ENCODE measurements around the gene TRIM63. TPM values are rescaled to one million over a fixed set of nuclear protein-coding genes. Genes with fewer than 3 reads are reported as not detected.

The TRIM63 gene
- total RNA-seq, 1 donor from 2014 or later: not detected

DNA sequence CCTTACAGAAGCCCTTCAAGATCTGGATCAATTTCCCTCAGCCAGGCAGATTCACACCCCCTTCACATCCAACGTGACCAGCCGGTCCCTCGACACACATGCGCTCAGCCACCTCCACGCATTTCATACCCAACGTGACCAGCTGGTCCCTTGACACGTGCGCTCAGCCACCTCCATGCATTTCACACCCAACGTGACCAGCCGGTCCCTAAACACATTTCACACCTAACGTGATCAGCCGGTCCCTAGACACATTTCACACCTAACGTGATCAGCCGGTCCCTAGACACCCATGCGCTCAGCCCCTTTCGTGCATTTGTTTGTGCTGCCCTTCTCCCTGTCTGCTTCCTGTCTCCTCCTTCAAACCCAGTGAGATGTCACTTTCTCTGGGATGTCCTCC is 60.7 kb downstream of the TRIM63 start:
- DNase-seq (ENCODE audit: extremely low spot score, unreplicated experiment): no peak
- Mint-ChIP-seq H3K4me3 (ENCODE audit: unreplicated experiment) (no peak overlapping the region), H3K27me3 (ENCODE audit: unreplicated experiment) (peaks cover 3% of the 10 kb centered on the region), H3K36me3 (ENCODE audit: unreplicated experiment) (no peaks in the 10 kb centered on the region), H3K9me3 (ENCODE audit: unreplicated experiment) (no peaks in the 10 kb centered on the region), H3K4me1 (ENCODE audit: unreplicated experiment) (no peaks in the 10 kb centered on the region), H3K27ac (ENCODE audit: unreplicated experiment) (no peak overlapping the region)
- TF ChIP-seq, protein P1, sequence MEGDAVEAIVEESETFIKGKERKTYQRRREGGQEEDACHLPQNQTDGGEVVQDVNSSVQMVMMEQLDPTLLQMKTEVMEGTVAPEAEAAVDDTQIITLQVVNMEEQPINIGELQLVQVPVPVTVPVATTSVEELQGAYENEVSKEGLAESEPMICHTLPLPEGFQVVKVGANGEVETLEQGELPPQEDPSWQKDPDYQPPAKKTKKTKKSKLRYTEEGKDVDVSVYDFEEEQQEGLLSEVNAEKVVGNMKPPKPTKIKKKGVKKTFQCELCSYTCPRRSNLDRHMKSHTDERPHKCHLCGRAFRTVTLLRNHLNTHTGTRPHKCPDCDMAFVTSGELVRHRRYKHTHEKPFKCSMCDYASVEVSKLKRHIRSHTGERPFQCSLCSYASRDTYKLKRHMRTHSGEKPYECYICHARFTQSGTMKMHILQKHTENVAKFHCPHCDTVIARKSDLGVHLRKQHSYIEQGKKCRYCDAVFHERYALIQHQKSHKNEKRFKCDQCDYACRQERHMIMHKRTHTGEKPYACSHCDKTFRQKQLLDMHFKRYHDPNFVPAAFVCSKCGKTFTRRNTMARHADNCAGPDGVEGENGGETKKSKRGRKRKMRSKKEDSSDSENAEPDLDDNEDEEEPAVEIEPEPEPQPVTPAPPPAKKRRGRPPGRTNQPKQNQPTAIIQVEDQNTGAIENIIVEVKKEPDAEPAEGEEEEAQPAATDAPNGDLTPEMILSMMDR (IDR thresholded peaks at IDR 0.05): no peak

DNA sequence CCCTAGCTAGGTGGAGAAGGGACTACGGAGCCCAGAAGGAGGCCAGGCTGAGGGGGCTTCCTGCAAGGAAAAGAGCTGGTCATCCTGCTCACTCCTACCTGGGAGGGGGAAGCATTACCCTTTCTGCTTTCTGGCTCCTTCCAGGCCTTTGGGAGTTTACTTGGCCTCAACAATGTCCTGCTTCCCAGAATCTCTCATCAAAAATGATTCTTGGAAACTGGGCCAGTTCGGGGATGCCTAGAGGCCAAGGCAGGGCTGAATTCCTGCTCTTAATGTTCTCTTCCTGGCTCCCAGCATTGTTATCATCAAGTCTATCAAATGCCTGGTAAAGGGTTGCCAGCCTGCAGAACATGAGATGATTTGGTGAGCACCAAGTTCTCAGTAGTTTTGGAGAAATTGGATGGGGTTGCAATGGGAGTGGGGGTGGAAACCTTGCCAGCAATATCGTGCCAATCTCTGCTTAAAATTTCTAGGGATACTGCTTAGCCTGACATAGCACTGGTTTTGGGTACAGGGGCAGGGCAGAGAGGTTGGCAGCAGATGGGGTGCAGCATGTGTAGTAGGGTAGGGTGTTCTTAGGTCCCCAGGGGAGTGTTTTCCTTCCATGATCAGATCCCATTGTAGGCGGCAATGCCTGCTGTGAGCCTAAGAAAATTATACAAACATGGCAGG is 61.9 kb downstream of the TRIM63 start:
- H3K27me3 Mint-ChIP-seq (ENCODE audit: unreplicated experiment): peaks cover 3% of the 10 kb centered on the region
- no peaks in the 10 kb centered on the region for H3K4me1 Mint-ChIP-seq (ENCODE audit: unreplicated experiment)
- TF ChIP-seq, protein P1 (IDR thresholded peaks at IDR 0.05): no peak
- H3K27ac Mint-ChIP-seq (ENCODE audit: unreplicated experiment): no peak overlapping the region
- H3K36me3 Mint-ChIP-seq (ENCODE audit: unreplicated experiment): no peaks in the 10 kb centered on the region
- H3K9me3 Mint-ChIP-seq (ENCODE audit: unreplicated experiment): no peaks in the 10 kb centered on the region
- DNase-seq (ENCODE audit: extremely low spot score, unreplicated experiment): no peak
- H3K4me3 Mint-ChIP-seq (ENCODE audit: unreplicated experiment): no peak overlapping the region

DNA sequence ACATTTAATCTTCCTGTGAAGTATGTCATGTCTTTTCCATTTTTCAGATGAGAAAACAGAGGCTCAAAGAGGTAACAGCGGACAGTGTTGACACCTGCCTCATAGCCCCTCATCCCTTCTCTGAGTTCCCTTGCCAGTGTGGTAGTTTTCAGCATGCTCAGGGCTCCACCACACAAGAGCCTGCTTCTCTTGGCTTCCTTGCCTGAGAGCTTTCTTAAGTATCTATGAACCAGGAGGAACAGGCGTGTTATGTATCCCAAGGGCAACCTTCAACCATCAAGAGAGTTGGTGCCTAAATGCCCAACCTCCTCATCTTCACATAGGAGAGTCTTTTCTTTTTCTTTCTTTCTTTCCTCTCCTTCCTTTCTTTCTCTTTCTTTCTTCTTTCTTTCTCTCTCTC is 63.7 kb downstream of the TRIM63 start:
- H3K4me3 Mint-ChIP-seq (ENCODE audit: unreplicated experiment): no peak overlapping the region
- H3K4me1 Mint-ChIP-seq (ENCODE audit: unreplicated experiment): peaks cover under 1% of the 10 kb centered on the region
- H3K27ac Mint-ChIP-seq (ENCODE audit: unreplicated experiment): no peak overlapping the region
- no peaks in the 10 kb centered on the region for H3K36me3 Mint-ChIP-seq (ENCODE audit: unreplicated experiment)
- peaks cover 3% of the 10 kb centered on the region for H3K27me3 Mint-ChIP-seq (ENCODE audit: unreplicated experiment)
- no peak for DNase-seq (ENCODE audit: extremely low spot score, unreplicated experiment)
- TF ChIP-seq, protein P1 (IDR thresholded peaks at IDR 0.05): no peak
- H3K9me3 Mint-ChIP-seq (ENCODE audit: unreplicated experiment): no peaks in the 10 kb centered on the region

DNA sequence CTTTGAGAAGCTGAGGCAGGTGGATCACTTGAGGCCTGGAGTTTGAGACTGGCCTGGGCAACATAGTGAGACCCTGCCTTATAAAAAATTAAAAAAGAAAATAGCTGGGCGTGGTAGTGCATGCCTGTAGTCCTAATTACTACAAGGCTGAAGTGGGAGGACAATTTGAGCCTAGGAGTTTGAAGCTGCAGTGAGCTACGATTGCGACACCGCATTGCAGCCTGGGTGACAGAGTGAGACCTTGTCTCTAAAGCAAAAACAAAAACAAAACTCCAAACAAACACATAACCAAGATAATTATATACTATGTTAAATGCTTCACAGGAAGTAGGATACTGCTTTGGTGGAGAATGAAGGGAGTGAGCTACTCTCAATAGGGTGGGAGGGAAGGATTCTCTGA is 64.2 kb downstream of the TRIM63 start:
- Mint-ChIP-seq H3K36me3 (ENCODE audit: unreplicated experiment) (no peaks in the 10 kb centered on the region), H3K4me3 (ENCODE audit: unreplicated experiment) (no peak overlapping the region), H3K9me3 (ENCODE audit: unreplicated experiment) (no peaks in the 10 kb centered on the region), H3K27ac (ENCODE audit: unreplicated experiment) (no peak overlapping the region), H3K27me3 (ENCODE audit: unreplicated experiment) (peaks cover 3% of the 10 kb centered on the region), H3K4me1 (ENCODE audit: unreplicated experiment) (peaks cover 5% of the 10 kb centered on the region)
- TF ChIP-seq, protein P1 (IDR thresholded peaks at IDR 0.05): no peak
- DNase-seq (ENCODE audit: extremely low spot score, unreplicated experiment): no peak

Other genes starting within 250 kb of the TRIM63 start
- gene MTFR1L, start 247.7 kb downstream of the TRIM63 start, total RNA-seq: 70.6 and 76.8 TPM in 2 replicates
- 1.3 and 1.9 TPM in 2 replicates for gene AUNIP, start 208.2 kb downstream of the TRIM63 start, total RNA-seq
- 11.0 and 11.6 TPM in 2 replicates for gene PAQR7, start 191.9 kb downstream of the TRIM63 start, total RNA-seq
- gene STMN1, start 161.2 kb downstream of the TRIM63 start, total RNA-seq: 238 and 255 TPM in 2 replicates
- gene PAFAH2, start 69.6 kb downstream of the TRIM63 start, total RNA-seq: 8.4 and 10.4 TPM in 2 replicates
- gene EXTL1, start 45.9 kb downstream of the TRIM63 start, total RNA-seq: 0.30 and 0.34 TPM in 2 replicates
- gene SLC30A2, start 21.5 kb downstream of the TRIM63 start, total RNA-seq: not detected in 2 replicates
- 7.6 and 7.8 TPM in 2 replicates for gene PDIK1L, start 44.2 kb upstream of the TRIM63 start, total RNA-seq
- not detected in 2 replicates for gene FAM110D, start 91.4 kb upstream of the TRIM63 start, total RNA-seq
- gene C1orf232, start 101.3 kb upstream of the TRIM63 start, total RNA-seq: not detected in 2 replicates
- 26.8 and 28.6 TPM in 2 replicates for gene ZNF593, start 102.3 kb upstream of the TRIM63 start, total RNA-seq
- gene ZNF593OS, start 104.2 kb upstream of the TRIM63 start, total RNA-seq: not detected in 2 replicates
- 0.89 and 1.1 TPM in 2 replicates for gene CNKSR1, start 109.9 kb upstream of the TRIM63 start, total RNA-seq
- not detected in 2 replicates for gene CATSPER4, start 123.0 kb upstream of the TRIM63 start, total RNA-seq
- gene CEP85, start 166.6 kb upstream of the TRIM63 start, total RNA-seq: 16.5 and 17.7 TPM in 2 replicates
- gene SH3BGRL3, start 212.5 kb upstream of the TRIM63 start, total RNA-seq: 138 and 140 TPM in 2 replicates
- 16.6 and 17.0 TPM in 2 replicates for gene UBXN11, start 239.0 kb upstream of the TRIM63 start, total RNA-seq

Measured in osteocyte (in vitro differentiated cells).